ENCODE measurements around the gene EFCC1.
"Not testable (repeated sequence)": the region's sequence is repeated elsewhere in the genome, so short reads cannot be mapped to it uniquely, and the experiment has no call there.

EFCC1 gene

GRCh38 chr3:129063091-129063640 is 62.1 kb downstream of the EFCC1 start:
- no peak overlapping the region for H3K4me3 ChIP-seq (replicated peaks; ENCODE audit: low read depth, low read length)
- TF ChIP-seq CTCF (IDR thresholded peaks at IDR 0.05; ENCODE audit: low read depth, low read length, missing control alignments) = no peak
- DNase-seq (ENCODE audit: extremely low read depth, low read depth) = no peak

DNA sequence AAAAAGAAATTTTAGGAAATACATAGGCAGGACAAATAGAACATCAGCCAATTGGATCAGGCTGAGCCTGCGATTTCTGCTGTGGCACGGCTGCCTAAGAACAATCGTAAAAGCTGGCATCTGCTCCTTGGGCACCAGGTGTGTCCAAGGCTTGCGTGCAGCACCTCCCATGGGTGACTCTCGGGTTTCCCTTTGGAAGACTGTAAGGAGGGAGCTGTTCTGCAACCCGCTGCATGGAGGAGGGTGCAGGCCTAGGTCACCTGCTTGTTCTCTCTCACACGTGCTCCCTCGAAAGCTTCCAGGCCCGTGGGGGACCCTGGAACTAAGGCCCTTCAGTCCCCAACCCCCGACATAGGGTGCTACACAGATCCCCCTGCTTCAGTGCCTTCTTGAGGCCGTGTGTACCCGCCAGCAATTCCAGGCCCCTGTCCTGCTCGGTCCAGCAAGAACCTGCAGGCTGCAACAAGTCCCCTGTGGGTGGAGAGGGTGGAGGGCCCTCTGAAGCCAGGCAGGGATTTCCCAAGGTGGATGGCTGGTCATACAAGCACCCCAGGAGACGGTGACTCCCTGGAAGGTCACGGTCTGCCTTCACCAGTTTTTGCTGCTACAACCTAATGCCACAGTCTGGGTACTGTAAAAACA is 62.9 kb downstream of the EFCC1 start:
- no peak for TF ChIP-seq CTCF (IDR thresholded peaks at IDR 0.05; ENCODE audit: low read depth, low read length, missing control alignments)
- H3K4me3 ChIP-seq (replicated peaks; ENCODE audit: low read depth, low read length) = no peak overlapping the region
- DNase-seq (ENCODE audit: extremely low read depth, low read depth) = no peak

DNA sequence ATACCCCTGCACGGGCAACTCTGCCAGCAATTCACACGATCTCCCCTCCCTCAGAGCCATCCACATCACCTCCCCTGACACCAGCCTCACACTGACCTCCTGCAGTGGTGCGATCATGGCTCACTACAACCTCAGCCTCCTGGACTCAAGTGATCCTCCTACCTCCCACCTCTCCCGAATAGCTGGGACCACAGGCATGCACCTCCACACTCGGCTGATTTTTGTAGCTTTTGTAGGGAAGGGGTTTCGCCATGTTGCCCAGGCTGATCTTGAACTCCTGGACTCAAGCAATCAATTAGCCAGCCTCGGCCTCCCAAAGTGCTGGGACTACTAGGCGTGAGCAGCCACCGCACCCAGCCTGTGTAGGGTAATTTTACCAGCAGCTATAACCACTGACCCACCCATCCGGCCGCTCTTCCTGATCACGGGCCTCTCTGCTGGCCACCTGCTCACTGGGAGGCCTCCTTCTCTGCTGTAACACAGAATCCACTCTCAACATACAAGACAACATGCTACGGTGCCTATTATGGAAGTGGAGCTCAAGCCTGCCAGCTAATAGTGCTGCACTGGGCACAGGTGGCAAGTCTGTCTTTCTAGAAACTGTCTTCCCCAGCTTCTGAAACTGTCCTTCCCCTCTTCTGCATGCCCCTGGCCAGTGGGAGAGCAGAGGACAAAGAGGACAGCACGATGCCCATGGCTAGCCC is 64.1 kb downstream of the EFCC1 start:
- DNase-seq (ENCODE audit: extremely low read depth, low read depth) = no peak
- H3K4me3 ChIP-seq (replicated peaks; ENCODE audit: low read depth, low read length) = no peak overlapping the region

GRCh38 chr3:129065720-129066073 is 64.6 kb downstream of the EFCC1 start:
- no peak overlapping the region for H3K4me3 ChIP-seq (replicated peaks; ENCODE audit: low read depth, low read length)
- DNase-seq (ENCODE audit: extremely low read depth, low read depth) = no peak
- no peak for TF ChIP-seq CTCF (IDR thresholded peaks at IDR 0.05; ENCODE audit: low read depth, low read length, missing control alignments)

More for the DNA sequence above, 64.1 kb downstream of the EFCC1 start:
- TF ChIP-seq CTCF (IDR thresholded peaks at IDR 0.05; ENCODE audit: low read depth, low read length, missing control alignments) = no peak

GRCh38 chr3:129067719-129068118 is 66.6 kb downstream of the EFCC1 start:
- not testable (repeated sequence) for DNase-seq (ENCODE audit: extremely low read depth, low read depth); H3K4me3 ChIP-seq (replicated peaks; ENCODE audit: low read depth, low read length)

GRCh38 chr3:129068291-129068886 is 67.3 kb downstream of the EFCC1 start:
- no peak for DNase-seq (ENCODE audit: extremely low read depth, low read depth)
- peak overlapping the region; percentile 20 for H3K4me3 ChIP-seq (replicated peaks; ENCODE audit: low read depth, low read length)
- TF ChIP-seq CTCF (IDR thresholded peaks at IDR 0.05; ENCODE audit: low read depth, low read length, missing control alignments) = no peak

DNA sequence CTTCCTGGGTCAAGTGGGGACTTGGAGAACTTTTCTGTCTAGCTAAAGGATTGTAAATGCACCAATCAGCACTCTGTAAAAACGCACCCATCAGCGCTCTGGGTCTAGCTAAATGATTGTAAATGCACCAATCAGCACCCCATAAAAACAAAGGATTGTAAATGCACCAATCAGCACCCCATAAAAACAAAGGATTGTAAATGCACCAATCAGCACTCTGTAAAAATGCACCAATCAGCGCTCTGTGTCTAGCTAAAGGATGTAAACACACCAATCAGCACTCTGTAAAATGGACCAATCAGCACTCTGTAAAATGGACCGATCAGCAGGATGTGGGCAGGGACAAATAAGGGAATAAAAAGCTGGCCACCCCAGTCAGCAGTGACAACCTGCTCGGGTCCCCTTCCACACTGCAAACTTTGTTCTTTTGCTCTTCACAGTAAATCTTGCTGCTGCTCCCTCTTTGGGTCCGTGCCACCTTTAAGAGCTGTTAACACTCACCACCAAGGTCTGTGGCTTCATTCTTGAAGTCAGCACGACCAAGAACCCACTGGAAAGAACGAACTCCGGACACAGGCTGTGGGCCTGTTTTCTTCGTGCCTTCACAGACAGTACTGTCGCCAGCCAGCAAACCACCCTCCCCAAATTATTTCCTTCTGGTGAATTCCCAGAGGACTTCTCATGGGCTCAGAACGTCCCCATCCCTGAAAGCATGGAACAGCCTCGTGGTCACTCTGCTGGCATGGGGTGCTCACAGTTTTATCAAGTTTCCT is 68.4 kb downstream of the EFCC1 start:
- DNase-seq (ENCODE audit: extremely low read depth, low read depth); H3K4me3 ChIP-seq (replicated peaks; ENCODE audit: low read depth, low read length): not testable (repeated sequence)

Measured in HFF-Myc (cell line).